ENCODE results near the gene CTRL.

CTRL gene

DNA sequence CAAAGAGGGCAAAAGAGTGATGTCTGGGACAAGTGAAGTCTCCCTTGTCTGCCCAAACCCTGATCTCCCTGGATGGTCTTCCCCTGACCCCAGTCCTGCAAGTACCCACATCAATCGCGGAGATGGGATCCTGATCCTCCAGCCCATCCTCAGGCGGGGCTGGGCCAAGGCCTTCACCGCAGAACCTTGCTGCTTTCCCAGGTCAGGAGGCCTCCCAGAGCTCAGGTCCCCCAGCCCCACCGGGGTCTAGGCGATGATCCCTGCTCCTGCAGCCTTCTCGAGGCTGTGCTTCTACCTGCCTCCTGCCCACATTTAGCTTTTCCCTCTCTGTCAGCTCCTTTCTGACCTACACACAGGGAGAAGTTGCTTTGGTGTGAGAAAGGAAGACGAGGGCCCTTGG is 30.5 kb upstream of the CTRL start:
- DNase-seq: no peak

- no peak for DNase-seq
These were observed 29.9 kb upstream of the CTRL start for GRCh38 chr16:67961551-67961957.

DNA sequence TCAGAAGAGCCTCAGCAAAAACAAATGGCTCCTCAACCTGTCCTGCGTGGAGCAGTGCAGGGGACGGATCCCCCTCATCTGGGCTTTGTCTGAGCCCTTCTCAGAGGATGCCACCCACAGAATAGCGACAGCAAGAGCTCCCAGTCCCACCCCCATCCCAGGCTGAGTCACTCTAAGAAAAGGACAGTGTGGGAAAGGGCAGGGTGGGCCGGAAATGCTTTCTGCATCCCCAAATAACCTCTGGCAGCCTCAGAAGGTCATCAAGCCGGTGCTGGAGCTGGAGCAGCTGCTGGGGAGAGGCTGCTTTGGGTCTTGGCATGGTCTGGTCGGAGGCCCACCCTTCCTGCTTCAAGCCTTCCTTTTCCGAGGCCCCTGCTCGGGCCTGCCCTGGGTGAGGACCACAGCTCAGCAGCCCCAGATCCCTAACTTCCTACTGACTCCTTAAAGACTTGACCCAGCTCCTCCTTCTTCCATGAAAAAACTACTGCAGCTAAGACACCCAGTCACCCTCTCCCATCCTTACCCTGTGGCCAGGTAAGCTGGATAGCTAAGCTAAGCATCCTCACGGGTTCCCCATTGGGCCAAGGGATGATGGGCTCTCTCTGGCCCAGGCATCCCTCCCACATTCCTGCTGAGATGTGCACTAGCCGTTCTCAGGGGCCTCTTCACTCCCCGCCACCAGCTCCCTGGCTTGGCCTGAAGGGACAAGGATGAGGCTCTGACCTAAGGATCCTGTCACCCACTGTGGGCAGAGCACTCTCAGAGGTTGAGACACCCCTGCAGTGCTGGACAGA is 28.1 kb upstream of the CTRL start:
- no peak for DNase-seq

GRCh38 chr16:67957622-67958021 is 26.0 kb upstream of the CTRL start:
- DNase-seq: no peak

GRCh38 chr16:67954421-67955196 is 22.9 kb upstream of the CTRL start:
- no peak for DNase-seq

DNA sequence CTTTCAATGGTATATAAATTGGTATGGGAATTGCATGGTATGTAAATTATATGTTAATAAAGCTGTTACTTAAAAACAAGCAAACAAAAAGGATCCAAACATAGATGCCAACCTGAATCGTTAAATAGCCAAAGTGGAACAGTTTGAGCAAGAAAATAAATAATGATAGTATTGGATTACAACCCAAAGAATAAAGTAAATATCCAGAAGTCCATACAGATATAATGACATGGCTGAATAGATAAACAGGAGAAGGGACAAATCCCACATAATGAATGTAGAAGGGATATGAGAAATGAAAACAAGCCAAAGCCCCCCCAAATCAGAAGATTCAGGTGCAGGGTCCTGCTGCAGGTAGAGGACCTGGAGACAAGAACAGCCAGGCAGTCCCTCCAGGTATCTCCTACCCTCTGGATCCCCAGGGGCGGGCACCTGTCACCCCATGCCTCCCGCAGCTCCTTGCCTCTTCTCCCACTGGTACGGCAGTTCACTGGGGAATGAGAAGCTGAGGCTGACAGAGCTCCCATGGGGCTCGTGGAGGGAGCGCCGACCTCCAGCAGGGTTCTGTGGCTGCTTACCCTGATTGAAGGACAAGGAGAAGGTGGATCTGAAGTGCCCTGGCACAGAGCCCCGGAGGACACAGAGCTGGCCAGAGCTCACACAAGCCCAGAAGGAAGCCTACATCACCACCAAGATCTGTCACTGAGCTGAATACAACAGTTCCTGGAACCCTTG is 22.1 kb upstream of the CTRL start:
- DNase-seq: no peak

GRCh38 chr16:67951485-67951884 is 19.8 kb upstream of the CTRL start:
- no peak for DNase-seq

DNA sequence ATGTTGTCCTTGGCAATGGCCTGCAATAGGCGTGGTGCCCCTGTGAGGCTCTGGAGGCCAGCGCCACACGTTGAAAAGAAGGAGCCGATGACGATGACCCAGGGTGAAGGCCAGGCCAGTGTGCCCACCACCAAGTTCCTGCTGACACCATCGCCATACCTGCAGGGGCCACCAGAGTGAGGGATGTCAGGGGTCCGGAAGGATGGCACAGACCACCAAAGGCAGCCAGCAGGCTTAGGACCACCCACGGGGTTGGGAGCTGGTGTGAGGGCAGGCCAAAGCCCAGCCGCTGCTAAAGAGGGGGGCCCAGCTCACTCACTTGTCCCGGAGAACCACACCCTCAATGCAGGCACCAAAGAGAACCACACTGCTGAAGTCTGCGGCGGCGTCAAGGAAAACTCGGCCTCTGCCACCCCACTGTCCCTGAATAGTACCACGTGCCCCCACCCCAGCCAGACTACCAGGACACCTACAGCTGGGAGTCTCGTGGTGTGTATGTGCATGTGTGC is 18.7 kb upstream of the CTRL start:
- no peak for DNase-seq

GRCh38 chr16:67949645-67950044 is 18.0 kb upstream of the CTRL start:
- DNase-seq: no peak

- DNase-seq: no peak
These were observed 16.4 kb upstream of the CTRL start for GRCh38 chr16:67948015-67948414.

DNA sequence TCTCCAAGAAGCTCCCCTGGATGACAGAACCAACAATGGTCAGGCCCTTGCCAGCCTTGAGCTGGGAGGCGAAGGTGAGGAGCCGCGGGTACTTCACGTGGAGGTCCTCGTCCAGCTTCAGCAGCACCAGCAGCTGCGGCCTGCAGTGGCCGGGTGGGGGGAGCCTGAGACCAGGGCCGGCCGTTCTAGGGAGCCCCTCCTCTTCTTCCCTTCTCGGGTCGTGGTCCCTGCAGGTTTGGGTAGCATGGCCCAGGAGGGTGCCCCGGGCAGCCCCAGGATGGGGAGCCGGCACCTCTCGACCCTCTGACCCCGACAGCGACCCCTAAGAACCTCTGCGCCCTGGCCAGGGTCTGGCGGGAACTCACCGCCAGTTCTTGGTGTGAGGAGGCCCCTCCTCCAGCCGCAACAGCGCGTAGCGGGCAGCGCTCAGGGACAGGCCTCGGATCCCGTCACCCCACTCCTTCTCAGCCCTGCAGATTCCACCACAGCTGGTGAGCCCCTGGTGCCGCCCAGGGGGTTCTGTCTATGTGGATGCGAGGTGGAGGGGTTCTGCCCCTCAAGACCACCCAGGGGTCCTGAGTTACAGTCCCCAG is 15.4 kb upstream of the CTRL start:
- no peak for DNase-seq

- DNase-seq: no peak
These were observed 14.5 kb upstream of the CTRL start for GRCh38 chr16:67946128-67946569.

GRCh38 chr16:67945392-67945933 is 13.8 kb upstream of the CTRL start:
- no peak for DNase-seq

DNA sequence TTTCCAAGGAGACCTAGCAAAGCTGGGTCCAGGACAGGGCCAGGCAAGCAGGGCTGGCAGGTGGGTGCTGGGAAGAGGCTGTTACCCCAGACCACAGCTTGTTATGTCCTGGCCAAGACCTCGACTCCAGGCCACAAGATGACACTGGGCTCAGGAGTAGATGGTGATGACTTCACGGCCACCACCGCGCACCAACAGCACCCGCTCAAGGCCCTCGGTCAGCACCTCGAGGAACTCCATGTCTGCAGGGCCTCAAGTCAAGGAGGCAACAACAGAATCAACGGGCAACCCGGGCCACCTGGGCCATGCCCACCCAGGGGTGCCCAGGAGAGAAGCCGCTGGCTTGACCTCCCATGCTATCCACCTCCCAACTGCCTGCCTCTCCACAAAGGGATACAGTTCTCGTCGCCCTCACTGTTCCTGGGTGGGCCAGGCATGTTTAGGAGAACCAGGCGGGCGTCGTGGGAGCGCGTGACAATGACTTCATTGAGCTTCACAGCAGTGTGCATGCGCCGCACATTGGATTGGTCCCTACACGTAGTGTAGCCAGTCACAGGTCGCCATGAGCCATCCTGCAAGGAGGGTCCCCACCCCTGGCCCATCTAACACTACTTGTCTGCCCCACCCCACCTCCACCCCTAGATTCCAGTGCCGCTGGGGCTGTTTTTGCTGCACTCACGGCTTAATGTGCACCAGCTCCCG is 13.2 kb upstream of the CTRL start:
- DNase-seq: no peak

DNA sequence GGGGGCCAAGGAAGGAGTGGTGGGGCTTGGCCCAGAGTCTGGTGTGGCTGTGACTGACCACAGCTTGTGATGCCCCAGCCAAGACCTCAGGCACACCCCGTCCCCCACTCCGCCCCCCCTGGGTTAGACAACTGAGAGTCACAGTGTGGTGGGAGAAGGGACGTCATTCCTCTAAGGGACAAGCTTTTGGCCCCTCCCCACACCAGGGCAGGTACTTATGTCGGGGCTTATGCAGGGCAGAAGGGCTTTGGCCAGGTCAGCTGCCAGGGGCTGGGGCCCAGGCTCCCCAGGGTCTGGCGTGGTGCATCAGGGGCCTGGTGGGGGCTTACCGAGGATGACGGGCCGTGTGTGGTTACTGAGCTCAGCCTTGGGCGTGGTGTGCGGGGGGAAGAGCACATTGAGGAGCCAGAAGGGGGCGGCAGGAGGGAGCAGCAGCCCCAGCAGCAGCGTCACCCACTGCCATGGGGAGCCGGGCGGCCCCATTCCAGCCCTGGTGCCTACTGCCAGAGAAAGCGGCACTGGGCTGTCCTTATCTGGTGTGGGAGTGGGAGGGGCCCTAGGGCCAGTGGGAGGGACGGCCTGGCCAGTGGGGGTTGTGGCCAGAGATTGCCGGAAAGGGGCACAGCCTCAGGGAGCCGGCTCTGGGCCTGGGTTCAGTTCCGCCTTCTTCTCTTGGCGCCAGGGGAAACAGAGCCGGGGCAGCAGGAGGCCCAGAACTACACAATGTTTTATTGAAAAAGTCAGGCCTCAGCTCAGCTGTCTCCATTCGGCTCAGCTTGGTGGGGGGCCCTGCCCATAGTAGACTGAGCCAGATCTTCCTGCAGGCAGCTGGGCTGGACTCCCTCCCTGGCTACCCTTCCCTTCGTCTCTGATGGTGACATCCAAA is 12.2 kb upstream of the CTRL start, which contains the start of gene LCAT:
TSS of gene LCAT (minus strand) at position 502 of the 886 bp plus-strand sequence. CDS start at position 483, 19 bp downstream.
- no peak for DNase-seq

GRCh38 chr16:67943256-67943618 is 11.6 kb upstream of the CTRL start:
- no peak for DNase-seq

- no peak for DNase-seq
These were observed 11.0 kb upstream of the CTRL start for GRCh38 chr16:67942510-67943255.

- no peak for DNase-seq
These were observed 10.5 kb upstream of the CTRL start for GRCh38 chr16:67942200-67942509.

GRCh38 chr16:67941469-67942199 is 10.0 kb upstream of the CTRL start:
- no peak for DNase-seq
